B cell (primary cell): ENCODE data around the gene FUT7. TPM values are rescaled to one million over a fixed set of nuclear protein-coding genes. Genes with fewer than 3 reads are reported as not detected.

ENCODE experiments used
- ATAC-seq: fragments of 200-7000 bp; cut with Tn5 transposase; one replicate; pipeline ENCODE4 v1.10.0; 2021; ENCODE audit warnings: low read depth, mild to moderate bottlenecking, moderate number of reproducible peaks, moderate library complexity
- CTCF ChIA-PET: fragments of 350-600 bp; sonication (Branson Sonifier 250); formaldehyde crosslinking; loops from one replicate; lab custom pipeline; 2021; ENCODE audit warnings: antibody characterized with exemption, inconsistent platforms; lab: Charles Lee
- POLR2A ChIA-PET: fragments of 350-600 bp; sonication (Branson Sonifier 250); formaldehyde crosslinking; loops from one replicate; lab custom pipeline; 2021; ENCODE audit warnings: antibody characterized with exemption; lab: Charles Lee
- DNase-seq: peaks from one replicate; pipeline ENCODE4 v3.0.0; 2013
- H2AFZ ChIP-seq: 2 replicates; pipeline ENCODE4 v1.6.1; 2012; ENCODE audit warnings: mild to moderate bottlenecking, low read depth, low read length; ENCODE audit not compliant: insufficient read depth, poor library complexity, severe bottlenecking
- H3K27ac ChIP-seq, 2 donors: 1 replicate in 1 of 2; 2 replicates in 1 of 2; pipeline ENCODE4 v1.5.1; 2012 to 2013; ENCODE audit warnings: low read length in 2 of 2, mild to moderate bottlenecking in 2 of 2, moderate library complexity in 1 of 2
- H3K27me3 ChIP-seq, 4 experiments: fragments of 200-600 bp in 1 of 4; sonication (generic) in 1 of 4; replicated peaks in 1 of 4; 1 replicate in 2 of 4; 2 replicates in 2 of 4; pipeline versions ENCODE4 v1.6.1 to v1.7.0; 2013 to 2016; ENCODE audit warnings: low read length in 3 of 4, mild to moderate bottlenecking in 2 of 4, mixed read lengths in 1 of 4, moderate library complexity in 1 of 4; ENCODE audit not compliant: insufficient read depth in 4 of 4, control insufficient read depth in 3 of 4; ENCODE audit errors: control extremely low read depth in 1 of 4
- H3K36me3 ChIP-seq, 2 experiments: replicated peaks in 1 of 2; 1 replicate in 1 of 2; 2 replicates in 1 of 2; pipeline versions ENCODE4 v1.6.1 to v1.7.1; 2013; ENCODE audit warnings: low read length in 1 of 2; ENCODE audit not compliant: insufficient read depth in 2 of 2, control insufficient read depth in 1 of 2; ENCODE audit errors: control extremely low read depth in 1 of 2, extremely low read depth in 1 of 2
- H3K4me1 ChIP-seq, 2 donors: fragments of 200-600 bp in 1 of 2; sonication (generic) in 1 of 2; 1 replicate in 1 of 2; 2 replicates in 1 of 2; pipeline versions ENCODE4 v1.5.1 to v1.6.1; 2013 to 2017; ENCODE audit warnings: low read length in 2 of 2; ENCODE audit not compliant: control insufficient read depth in 2 of 2, insufficient read depth in 2 of 2
- H3K4me2 ChIP-seq: replicated peaks from 2 replicates; pipeline ENCODE3; 2012; ENCODE audit warnings: mild to moderate bottlenecking, low read depth, low read length; ENCODE audit not compliant: poor library complexity, severe bottlenecking
- H3K4me3 ChIP-seq, 5 experiments: fragments of 200-600 bp in 1 of 5; sonication (generic) in 1 of 5; 1 replicate in 3 of 5; 2 replicates in 2 of 5; pipeline versions ENCODE4 v1.5.1 to v1.7.0; 2011 to 2016; ENCODE audit warnings: low read length in 4 of 5, mild to moderate bottlenecking in 4 of 5, low read depth in 2 of 5, control low read depth in 1 of 5, moderate library complexity in 1 of 5; ENCODE audit not compliant: insufficient read depth in 1 of 5; ENCODE audit errors: control extremely low read depth in 1 of 5, extremely low read depth in 1 of 5
- H3K79me2 ChIP-seq: fragments of 200-600 bp; sonication (generic); one replicate; pipeline ENCODE4 v1.6.0; 2016; ENCODE audit warnings: low read length; ENCODE audit not compliant: control insufficient read depth, insufficient read depth
- H3K9ac ChIP-seq: fragments of 200-600 bp; sonication (generic); 2 replicates; pipeline ENCODE4 v1.6.1; 2017; ENCODE audit warnings: mild to moderate bottlenecking, low read length, moderate library complexity
- H3K9me3 ChIP-seq, 3 donors: one replicate each; pipeline versions ENCODE4 v1.6.1 to v1.7.1; 2013; ENCODE audit warnings: low read length in 2 of 3; ENCODE audit not compliant: control insufficient read depth in 2 of 3, insufficient read depth in 1 of 3; ENCODE audit errors: control extremely low read depth in 1 of 3
- H4K20me1 ChIP-seq: 2 replicates; pipeline ENCODE4 v1.6.0; 2012; ENCODE audit warnings: mild to moderate bottlenecking, low read length; ENCODE audit not compliant: insufficient read depth, control insufficient read depth, poor library complexity, severe bottlenecking
- H3K27ac Mint-ChIP-seq: one replicate; pipeline ENCODE4 v1.8.0; 2021; ENCODE audit warnings: mixed read lengths
- H3K27me3 Mint-ChIP-seq: one replicate; pipeline ENCODE4 v1.8.0; 2021; ENCODE audit warnings: mixed read lengths
- H3K4me1 Mint-ChIP-seq: one replicate; pipeline ENCODE4 v1.8.0; 2021; ENCODE audit warnings: mixed read lengths
- H3K4me3 Mint-ChIP-seq: one replicate; pipeline ENCODE4 v1.8.0; 2021; ENCODE audit warnings: mixed read lengths
- H3K9me3 Mint-ChIP-seq: one replicate; pipeline ENCODE4 v1.8.0; 2022; ENCODE audit warnings: mixed read lengths; ENCODE audit not compliant: insufficient read depth
- EZH2 ChIP-seq: IDR thresholded peaks from 2 replicates; pipeline ENCODE4 v1.6.1; 2012; ENCODE audit warnings: borderline replicate concordance, low read depth, mild to moderate bottlenecking, moderate library complexity, low read length; ENCODE audit not compliant: insufficient read depth, poor library complexity, severe bottlenecking
- WGBS: methylation state at CpG from one replicate; pipeline ENCODE4 v1.1.5; 2013; ENCODE audit warnings: missing lambda C conversion rate; ENCODE audit not compliant: insufficient coverage; 5-methylcytosine and 5-hydroxymethylcytosine counted together
- intact Hi-C: fragments of 100-400 bp; cut with micrococcal nuclease; formaldehyde crosslinking; loops from one replicate; pipeline ENCODE4 v1.10.0; 2022
- polyA plus RNA-seq: library from polyadenylated mRNA; depleted of rRNA; stranded (reverse); fragments of >200 nt; gene quantifications from 2 replicates; pipeline ENCODE4 v1.2.3, GENCODE V29; 2012
- total RNA-seq, 2 donors: library from RNA; stranded (reverse); fragments of 120-200 nt in 1 of 2; gene quantifications; 1 replicate in 1 of 2; 2 replicates in 1 of 2; pipeline versions ENCODE4 v1.2.3 to v1.2.4, GENCODE V29; 2013 to 2022
- TF ChIP-seq, protein P1 (sequence below): fragments of 200-600 bp; IDR thresholded peaks from one replicate; pipeline ENCODE4 v1.8.0; 2022; ENCODE audit warnings: antibody characterized with exemption, mild to moderate bottlenecking

Gene FUT7
- total and polyA plus RNA-seq, 2 donors (not counting 1 experiment from before 2014, with no cell fraction given) = 7.3 to 8.2 TPM

DNA sequence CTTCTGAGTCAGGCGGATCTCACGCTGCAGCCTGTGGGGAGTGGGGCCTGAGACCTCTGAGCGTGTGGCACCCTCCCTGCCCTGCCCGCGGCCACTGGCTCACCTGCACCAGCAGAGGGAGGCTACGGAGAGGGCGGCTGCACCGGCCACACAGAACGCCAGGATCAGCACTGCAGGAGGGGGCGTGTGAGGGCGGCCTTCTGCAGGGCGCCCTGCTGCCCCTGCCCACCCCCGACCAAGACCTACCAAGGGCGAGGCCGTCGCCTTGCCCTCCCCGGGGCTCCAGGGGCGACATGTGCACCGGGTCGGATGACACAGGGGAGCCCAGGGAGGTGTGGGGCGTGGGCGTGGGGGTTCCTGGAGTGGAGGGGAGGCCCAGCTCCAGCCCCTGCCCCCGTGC is 8.7 kb upstream of the FUT7 start:
- Histone ChIP-seq H3K9ac (no peak overlapping the region), H3K79me2 (no peaks in the 10 kb centered on the region), H4K20me1 (no peaks in the 10 kb centered on the region), H3K27ac (no peak overlapping the region), H2AFZ (no peak overlapping the region), H3K4me1 (peaks cover 14 to 22% of the 10 kb centered on the region in 2 donors), H3K27me3 (peaks cover 0 to 40% (median 20%) of the 10 kb centered on the region in 4 experiments), H3K4me2 (no peak overlapping the region), H3K9me3 (peaks cover 0 to 21% (median 0%) of the 10 kb centered on the region in 3 donors), H3K4me3 (no peak overlapping the region), H3K36me3 (no peaks in the 10 kb centered on the region)
- intact Hi-C loops = no loop called here
- no peak for TF ChIP-seq EZH2
- TF ChIP-seq, protein P1, sequence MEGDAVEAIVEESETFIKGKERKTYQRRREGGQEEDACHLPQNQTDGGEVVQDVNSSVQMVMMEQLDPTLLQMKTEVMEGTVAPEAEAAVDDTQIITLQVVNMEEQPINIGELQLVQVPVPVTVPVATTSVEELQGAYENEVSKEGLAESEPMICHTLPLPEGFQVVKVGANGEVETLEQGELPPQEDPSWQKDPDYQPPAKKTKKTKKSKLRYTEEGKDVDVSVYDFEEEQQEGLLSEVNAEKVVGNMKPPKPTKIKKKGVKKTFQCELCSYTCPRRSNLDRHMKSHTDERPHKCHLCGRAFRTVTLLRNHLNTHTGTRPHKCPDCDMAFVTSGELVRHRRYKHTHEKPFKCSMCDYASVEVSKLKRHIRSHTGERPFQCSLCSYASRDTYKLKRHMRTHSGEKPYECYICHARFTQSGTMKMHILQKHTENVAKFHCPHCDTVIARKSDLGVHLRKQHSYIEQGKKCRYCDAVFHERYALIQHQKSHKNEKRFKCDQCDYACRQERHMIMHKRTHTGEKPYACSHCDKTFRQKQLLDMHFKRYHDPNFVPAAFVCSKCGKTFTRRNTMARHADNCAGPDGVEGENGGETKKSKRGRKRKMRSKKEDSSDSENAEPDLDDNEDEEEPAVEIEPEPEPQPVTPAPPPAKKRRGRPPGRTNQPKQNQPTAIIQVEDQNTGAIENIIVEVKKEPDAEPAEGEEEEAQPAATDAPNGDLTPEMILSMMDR = no peak
- CTCF ChIA-PET = no interaction called here
- Mint-ChIP-seq H3K9me3 (no peaks in the 10 kb centered on the region), H3K4me3 (no peak overlapping the region), H3K4me1 (peaks cover 6% of the 10 kb centered on the region), H3K27ac (no peak overlapping the region), H3K27me3 (peaks cover 9% of the 10 kb centered on the region)
- POLR2A ChIA-PET = no interaction called here
- DNase-seq (no peak), ATAC-seq (no peak)
- WGBS = 92% methylated on average over 23 of the region's 23 CpGs

DNA sequence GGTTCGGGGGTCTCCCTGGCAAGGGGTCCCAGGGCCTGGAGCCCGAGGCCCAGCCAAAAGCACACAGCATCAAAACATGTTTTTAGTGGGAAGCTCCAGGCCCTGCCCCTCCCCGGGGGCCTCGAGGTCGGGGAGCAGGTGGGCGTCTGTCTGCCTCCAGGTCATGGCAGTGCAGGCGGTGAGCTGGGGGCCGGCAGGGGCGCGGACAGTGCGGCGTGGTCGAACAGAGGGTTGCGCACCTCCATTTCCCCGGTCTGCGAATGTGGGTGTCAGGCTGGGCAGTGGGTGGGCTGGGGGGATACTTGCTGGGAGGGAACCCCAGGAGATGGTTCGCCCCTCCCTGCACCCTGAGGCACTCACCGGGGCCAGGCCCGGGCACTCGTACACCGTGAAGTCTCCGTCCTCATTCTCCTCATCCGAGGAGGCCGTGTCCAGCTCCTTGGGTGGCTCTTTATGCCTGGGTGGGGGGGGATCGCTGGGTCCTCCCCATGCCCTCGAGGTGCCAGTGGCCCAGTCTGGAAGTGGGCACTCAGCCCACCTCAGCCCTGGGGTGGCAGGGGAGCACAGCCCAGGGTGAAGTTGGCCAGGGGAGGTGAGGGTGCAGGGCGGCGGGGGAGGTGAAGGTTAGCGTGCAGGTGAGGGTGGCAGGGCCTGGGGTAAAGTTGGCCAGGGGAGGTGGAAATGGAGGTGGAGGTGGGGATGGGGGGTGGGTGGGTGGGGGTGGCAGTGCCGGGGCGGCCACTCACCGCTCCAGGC is 7.9 kb upstream of the FUT7 start:
- H3K4me3 ChIP-seq = no peak overlapping the region
- no peak overlapping the region for H2AFZ ChIP-seq
- H3K9ac ChIP-seq = no peak overlapping the region
- Mint-ChIP-seq H3K9me3 (no peaks in the 10 kb centered on the region), H3K27me3 (peaks cover 6% of the 10 kb centered on the region), H3K27ac (no peak overlapping the region), H3K4me3 (no peak overlapping the region), H3K4me1 (peaks cover 8% of the 10 kb centered on the region)
- H3K9me3 ChIP-seq = peaks cover 0 to 21% (median 0%) of the 10 kb centered on the region in 3 donors
- ChIA-PET CTCF (interaction anchor here (1.3 kb wide), 1 partner anchor 11 kb away, joined by 5 read pairs; no protein-coding TSS in a partner anchor), POLR2A (interaction anchor here (0.6 kb wide), 1 partner anchor 228 kb away, joined by 11 read pairs; no protein-coding TSS in a partner anchor)
- WGBS = 90% methylated on average over 25 of the region's 32 CpGs
- no peak overlapping the region for H3K4me2 ChIP-seq
- intact Hi-C loops = no loop called here
- ATAC-seq (no peak), DNase-seq (no peak)
- no peak overlapping the region for H3K27ac ChIP-seq
- peaks cover 15 to 19% of the 10 kb centered on the region in 2 donors for H3K4me1 ChIP-seq
- no peaks in the 10 kb centered on the region for H3K36me3 ChIP-seq
- H3K27me3 ChIP-seq = peaks cover 0 to 33% (median 16%) of the 10 kb centered on the region in 4 experiments
- no peaks in the 10 kb centered on the region for H4K20me1 ChIP-seq
- H3K79me2 ChIP-seq = no peaks in the 10 kb centered on the region
- TF ChIP-seq, protein P1 = no peak
- TF ChIP-seq EZH2 = no peak
